Esophagus (tissue), 2 donors: ENCODE results near the gene KDF1. TPM values are rescaled to one million over a fixed set of nuclear protein-coding genes. Genes with fewer than 3 reads are reported as not detected.

Experiments
- H3K27ac ChIP-seq, 2 donors: one replicate each; pipeline ENCODE4 v1.5.1; 2013; ENCODE audit warnings: low read depth in 2 of 2, mild to moderate bottlenecking in 2 of 2, inconsistent platforms in 1 of 2, low read length in 1 of 2, moderate library complexity in 1 of 2
- H3K27me3 ChIP-seq, 2 donors: one replicate each; pipeline ENCODE4 v1.6.1; 2013; ENCODE audit warnings: low read length in 2 of 2, control low read depth in 1 of 2, mild to moderate bottlenecking in 1 of 2; ENCODE audit not compliant: insufficient read depth in 2 of 2, control insufficient read depth in 1 of 2
- H3K36me3 ChIP-seq, 2 donors: one replicate each; pipeline ENCODE4 v1.6.1; 2013; ENCODE audit warnings: low read length in 1 of 2; ENCODE audit not compliant: control insufficient read depth in 2 of 2, insufficient read depth in 2 of 2
- H3K4me1 ChIP-seq, 2 donors: one replicate each; pipeline ENCODE4 v1.6.1; 2013; ENCODE audit warnings: low read length in 1 of 2; ENCODE audit not compliant: control insufficient read depth in 2 of 2, insufficient read depth in 2 of 2
- H3K4me3 ChIP-seq, 2 donors: one replicate each; pipeline ENCODE4 v1.5.1; 2013; ENCODE audit warnings: low read length in 2 of 2, mild to moderate bottlenecking in 2 of 2, low read depth in 1 of 2, moderate library complexity in 1 of 2
- H3K9me3 ChIP-seq, 2 donors: one replicate each; pipeline ENCODE4 v1.6.1; 2013; ENCODE audit warnings: mild to moderate bottlenecking in 2 of 2, low read depth in 1 of 2, low read length in 1 of 2, moderate library complexity in 1 of 2; ENCODE audit not compliant: control insufficient read depth in 2 of 2, insufficient read depth in 1 of 2
- WGBS, 2 donors: extraction: QIAGEN DNeasy Blood & Tissue Kit; methylation state at CpG; one replicate each; pipeline ENCODE4 v1.1.7; 2013; 5-methylcytosine and 5-hydroxymethylcytosine counted together
- polyA plus RNA-seq, 2 donors: library from polyadenylated mRNA; stranded (reverse); fragments of 200-250 nt; gene quantifications; one replicate each; pipeline ENCODE4 v1.2.3, GENCODE V29; 2013
- donor health status: healthy with polysubstance abuse.
- donor health status: Bipolar disorder and iron deficiency.

Gene KDF1
- polyA plus RNA-seq, 2 donors: 12.7 to 17.5 TPM

GRCh38 chr1:26946270-26946669 lies 14.0 kb downstream of the KDF1 start:
- no peak overlapping the region for H3K27ac ChIP-seq
- H3K9me3 ChIP-seq: no peaks in the 10 kb centered on the region
- no peaks in the 10 kb centered on the region for H3K27me3 ChIP-seq
- H3K36me3 ChIP-seq: peaks cover 17 to 27% of the 10 kb centered on the region in 2 donors
- 60 to 71% methylated on average over 4 of the region's 4 CpGs for WGBS, 2 donors
- H3K4me3 ChIP-seq: no peak overlapping the region
- H3K4me1 ChIP-seq: no peaks in the 10 kb centered on the region

- Histone ChIP-seq H3K27me3 (no peaks in the 10 kb centered on the region), H3K9me3 (no peaks in the 10 kb centered on the region), H3K27ac (no peak overlapping the region), H3K4me1 (no peaks in the 10 kb centered on the region), H3K36me3 (peaks cover 18 to 27% of the 10 kb centered on the region in 2 donors), H3K4me3 (no peak overlapping the region)
- 66 to 80% methylated on average over 8 of the region's 8 CpGs for WGBS, 2 donors
These were observed 14.5 kb downstream of the KDF1 start for GRCh38 chr1:26945728-26946127.

GRCh38 chr1:26945138-26945537 lies 15.1 kb downstream of the KDF1 start:
- H3K27ac ChIP-seq: no peak overlapping the region
- WGBS, 2 donors: 56 to 71% methylated on average over 2 of the region's 2 CpGs
- no peaks in the 10 kb centered on the region for H3K9me3 ChIP-seq
- H3K27me3 ChIP-seq: no peaks in the 10 kb centered on the region
- H3K4me1 ChIP-seq: no peaks in the 10 kb centered on the region
- H3K36me3 ChIP-seq: peaks cover 18 to 27% of the 10 kb centered on the region in 2 donors
- no peak overlapping the region for H3K4me3 ChIP-seq

- 93 to 96% methylated on average over 12 of the region's 12 CpGs for WGBS, 2 donors
- no peak overlapping the region for H3K27ac ChIP-seq
- H3K27me3 ChIP-seq: no peaks in the 10 kb centered on the region
- H3K9me3 ChIP-seq: no peaks in the 10 kb centered on the region
- no peaks in the 10 kb centered on the region for H3K4me1 ChIP-seq
- no peak overlapping the region for H3K4me3 ChIP-seq
- peaks cover 18 to 32% of the 10 kb centered on the region in 2 donors for H3K36me3 ChIP-seq
These were observed 17.6 kb downstream of the KDF1 start for GRCh38 chr1:26942656-26943055.

GRCh38 chr1:26941311-26941710 lies 19.0 kb downstream of the KDF1 start:
- Histone ChIP-seq H3K4me3 (no peak overlapping the region), H3K36me3 (peaks cover 17 to 30% of the 10 kb centered on the region in 2 donors), H3K27ac (no peak overlapping the region), H3K9me3 (no peaks in the 10 kb centered on the region), H3K27me3 (no peaks in the 10 kb centered on the region), H3K4me1 (no peaks in the 10 kb centered on the region)
- 94 to 96% methylated on average over 10 of the region's 10 CpGs for WGBS, 2 donors

GRCh38 chr1:26938659-26939025 lies 21.6 kb downstream of the KDF1 start:
- Histone ChIP-seq H3K36me3 (peaks cover 7 to 17% of the 10 kb centered on the region in 2 donors), H3K27me3 (no peaks in the 10 kb centered on the region), H3K27ac (no peak overlapping the region), H3K4me1 (no peaks in the 10 kb centered on the region), H3K9me3 (no peaks in the 10 kb centered on the region), H3K4me3 (no peak overlapping the region)
- WGBS, 2 donors: 82 to 94% methylated on average over 2 of the region's 2 CpGs

GRCh38 chr1:26938004-26938658 lies 22.1 kb downstream of the KDF1 start:
- H3K9me3 ChIP-seq: no peaks in the 10 kb centered on the region
- no peak overlapping the region for H3K27ac ChIP-seq
- no peaks in the 10 kb centered on the region for H3K4me1 ChIP-seq
- peaks cover 7 to 15% of the 10 kb centered on the region in 2 donors for H3K36me3 ChIP-seq
- 88 to 89% methylated on average over 4 of the region's 4 CpGs for WGBS, 2 donors
- no peak overlapping the region for H3K4me3 ChIP-seq
- no peaks in the 10 kb centered on the region for H3K27me3 ChIP-seq

GRCh38 chr1:26936823-26937222 lies 23.4 kb downstream of the KDF1 start:
- Histone ChIP-seq H3K4me3 (no peak overlapping the region), H3K9me3 (no peaks in the 10 kb centered on the region), H3K27ac (no peak overlapping the region), H3K27me3 (no peaks in the 10 kb centered on the region), H3K4me1 (no peaks in the 10 kb centered on the region), H3K36me3 (peaks cover 7 to 9% of the 10 kb centered on the region in 2 donors)
- WGBS, 2 donors: 79 to 84% methylated on average over 6 of the region's 6 CpGs

GRCh38 chr1:26932531-26932930 lies 27.7 kb downstream of the KDF1 start:
- Histone ChIP-seq H3K27me3 (no peaks in the 10 kb centered on the region), H3K4me1 (no peaks in the 10 kb centered on the region), H3K9me3 (no peaks in the 10 kb centered on the region), H3K36me3 (peaks cover 0 to 5% of the 10 kb centered on the region in 2 donors), H3K27ac (no peak overlapping the region), H3K4me3 (no peak overlapping the region)
- WGBS, 2 donors: 85% methylated on average over 3 of the region's 3 CpGs

GRCh38 chr1:26923711-26924110 lies 36.6 kb downstream of the KDF1 start:
- Histone ChIP-seq H3K27ac (no peak overlapping the region), H3K4me1 (peaks cover 2 to 7% of the 10 kb centered on the region in 2 donors), H3K36me3 (peaks cover 3 to 5% of the 10 kb centered on the region in 2 donors), H3K27me3 (no peaks in the 10 kb centered on the region), H3K9me3 (no peaks in the 10 kb centered on the region), H3K4me3 (no peak overlapping the region)
- WGBS, 2 donors: 95 to 96% methylated on average over 3 of the region's 3 CpGs
